ENCODE results near the gene GADD45A. TPM values are rescaled to one million over a fixed set of nuclear protein-coding genes. Genes with fewer than 3 reads are reported as not detected.

Gene GADD45A
- total RNA-seq, 1 donor from 2014 or later: 60.9 TPM

Other genes starting within 250 kb of the GADD45A start
- gene GNG12, start 148.3 kb downstream of the GADD45A start, total RNA-seq: 237 and 238 TPM in 2 replicates